ENCODE data around the gene OR1L1. TPM values are rescaled to one million over a fixed set of nuclear protein-coding genes. Genes with fewer than 3 reads are reported as not detected.

The OR1L1 gene
- total RNA-seq = not detected in 2 replicates

GRCh38 chr9:122661416-122661815 is at the start of gene OR1L1:
Gene OR1L1 (plus strand): TSS chr9:122661716. CDS start chr9:122661716, 0 bp downstream.

GRCh38 chr9:122614362-122614761 is 47.2 kb upstream of the OR1L1 start, which contains the start of gene OR1Q1:
Gene OR1Q1 (plus strand): TSS chr9:122614738. CDS start chr9:122614738, 0 bp downstream.

DNA sequence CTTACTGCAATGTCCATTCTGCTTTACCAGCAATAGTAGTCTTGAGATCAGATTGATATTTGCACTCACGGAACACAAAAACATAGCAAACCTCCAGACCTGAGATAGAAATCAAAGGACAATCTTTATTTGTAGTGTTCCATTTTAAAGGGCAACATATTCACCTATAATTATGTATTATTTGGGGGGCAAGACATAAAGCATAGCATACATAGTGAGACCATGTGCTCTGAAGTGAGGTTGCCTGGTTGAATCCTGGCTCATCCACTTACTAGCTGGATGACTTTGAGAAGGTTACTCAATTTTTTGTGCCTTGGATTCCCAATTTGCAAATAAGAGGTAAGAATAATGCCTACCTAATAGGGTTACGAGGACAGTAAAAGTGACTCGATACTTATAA is 4.0 kb upstream of the OR1L1 start, which contains the start of gene OR1B1:
Gene OR1B1 (minus strand): TSS at position 101 of the 400 bp plus-strand sequence.

Other genes with a start within 250 kb of the OR1L1 start
- not detected in 2 replicates for gene OR1J1, start 183.8 kb upstream of the OR1L1 start, total RNA-seq
- gene OR1J2, start 150.9 kb upstream of the OR1L1 start, total RNA-seq = not detected in 2 replicates
- not detected in 2 replicates for gene OR1J4, start 142.6 kb upstream of the OR1L1 start, total RNA-seq
- not detected in 2 replicates for gene OR1N1, start 134.4 kb upstream of the OR1L1 start, total RNA-seq
- gene OR1N2, start 108.6 kb upstream of the OR1L1 start, total RNA-seq = not detected in 2 replicates
- not detected in 2 replicates for gene OR1L8, start 78.3 kb upstream of the OR1L1 start, total RNA-seq
- gene OR1Q1, start 47.0 kb upstream of the OR1L1 start, total RNA-seq = not detected in 2 replicates
- not detected in 2 replicates for gene OR1B1, start 4.1 kb upstream of the OR1L1 start, total RNA-seq
- gene OR1L3, start 13.4 kb downstream of the OR1L1 start, total RNA-seq = not detected in 2 replicates
- not detected in 2 replicates for gene OR1L4, start 62.3 kb downstream of the OR1L1 start, total RNA-seq
- gene OR1L6, start 80.6 kb downstream of the OR1L1 start, total RNA-seq = not detected in 2 replicates
- not detected in 2 replicates for gene OR5C1, start 127.2 kb downstream of the OR1L1 start, total RNA-seq
- gene OR1K1, start 138.4 kb downstream of the OR1L1 start, total RNA-seq = not detected in 2 replicates
- gene PDCL, start 166.9 kb downstream of the OR1L1 start, total RNA-seq = 15.3 and 17.0 TPM in 2 replicates
- 14.7 and 18.1 TPM in 2 replicates for gene RC3H2, start 243.6 kb downstream of the OR1L1 start, total RNA-seq